ENCODE measurements around the gene IGSF9.

IGSF9 gene

DNA sequence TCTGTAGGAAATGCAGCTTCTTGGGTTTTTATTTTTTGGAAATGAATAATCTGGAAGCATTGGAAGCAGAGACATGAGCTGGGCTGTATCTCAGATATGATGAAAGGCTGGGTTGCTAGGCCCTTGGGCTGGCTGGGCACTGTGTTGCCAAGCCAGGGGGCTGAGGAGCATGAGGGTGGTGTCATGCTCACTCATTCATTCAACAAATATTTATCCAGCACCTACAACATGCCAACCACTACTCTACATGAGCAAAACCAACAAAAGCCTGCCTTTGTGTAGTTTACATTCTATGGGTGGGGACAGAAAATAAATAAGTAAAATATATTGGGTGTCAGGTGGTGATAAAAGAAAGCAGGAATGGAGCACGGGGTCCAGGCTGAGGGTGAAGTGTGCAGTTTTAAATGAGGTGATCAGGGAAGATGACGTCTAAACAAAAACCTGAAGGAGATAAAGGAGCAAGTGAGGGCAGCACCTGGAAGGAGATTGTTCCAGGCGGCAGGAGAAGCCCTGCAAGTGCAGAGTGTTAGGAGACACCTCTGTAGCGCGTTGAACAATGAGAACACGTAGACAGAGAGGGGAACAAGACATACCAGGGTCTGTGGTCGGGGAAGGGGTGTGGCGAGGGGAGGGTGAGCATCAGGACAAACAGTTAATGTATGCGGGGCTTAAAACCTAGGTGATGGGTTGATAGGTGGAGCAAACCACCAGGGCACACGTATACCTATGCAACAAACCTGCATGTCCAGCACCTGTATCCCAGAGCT is 31.0 kb downstream of the IGSF9 start:
- no peaks in the 10 kb centered on the region for H4K20me1 ChIP-seq (ENCODE audit: insufficient read depth, low read length)
- H3F3A ChIP-seq (ENCODE audit: insufficient read depth, low read length) = no peaks in the 10 kb centered on the region; the same call in 1 of the 2 replicates
- peaks cover 2% of the 10 kb centered on the region; the same call in 1 of the 2 replicates for H3K79me2 ChIP-seq (ENCODE audit: low read length)
- no peaks in the 10 kb centered on the region for H3K9me2 ChIP-seq (replicated peaks; ENCODE audit: insufficient read depth, low read length)
- H3K9me3 ChIP-seq (replicated peaks; ENCODE audit: insufficient read depth, low read length) = no peaks in the 10 kb centered on the region
- no peak overlapping the region for H3K4me3 ChIP-seq (ENCODE audit: low read length)
- no peaks in the 10 kb centered on the region for H3K27me3 ChIP-seq (replicated peaks; ENCODE audit: insufficient read depth, low read length)
- DNase-seq = no peak
- no peak overlapping the region for H2AFZ ChIP-seq (ENCODE audit: low read length)
- TF ChIP-seq EZH2phosphoT487 (IDR thresholded peaks at IDR 0.05; ENCODE audit: low read length) = no peak
- TF ChIP-seq EZH2 (optimal IDR thresholded peaks at IDR 0.05; ENCODE audit: low read depth, low read length) = no peak
- TF ChIP-seq CTCF (IDR thresholded peaks at IDR 0.05; ENCODE audit: low read length) = no peak
- peaks cover 26% of the 10 kb centered on the region for H3K4me1 ChIP-seq (ENCODE audit: low read length)
- H3K4me2 ChIP-seq (ENCODE audit: low read depth, low read length) = no peak overlapping the region
- H3K36me3 ChIP-seq (replicated peaks; ENCODE audit: insufficient read depth, low read length) = peaks cover 8% of the 10 kb centered on the region
- no peak overlapping the region for H3K27ac ChIP-seq (ENCODE audit: low read length)
- no peak overlapping the region for H3K9ac ChIP-seq (ENCODE audit: low read length)

DNA sequence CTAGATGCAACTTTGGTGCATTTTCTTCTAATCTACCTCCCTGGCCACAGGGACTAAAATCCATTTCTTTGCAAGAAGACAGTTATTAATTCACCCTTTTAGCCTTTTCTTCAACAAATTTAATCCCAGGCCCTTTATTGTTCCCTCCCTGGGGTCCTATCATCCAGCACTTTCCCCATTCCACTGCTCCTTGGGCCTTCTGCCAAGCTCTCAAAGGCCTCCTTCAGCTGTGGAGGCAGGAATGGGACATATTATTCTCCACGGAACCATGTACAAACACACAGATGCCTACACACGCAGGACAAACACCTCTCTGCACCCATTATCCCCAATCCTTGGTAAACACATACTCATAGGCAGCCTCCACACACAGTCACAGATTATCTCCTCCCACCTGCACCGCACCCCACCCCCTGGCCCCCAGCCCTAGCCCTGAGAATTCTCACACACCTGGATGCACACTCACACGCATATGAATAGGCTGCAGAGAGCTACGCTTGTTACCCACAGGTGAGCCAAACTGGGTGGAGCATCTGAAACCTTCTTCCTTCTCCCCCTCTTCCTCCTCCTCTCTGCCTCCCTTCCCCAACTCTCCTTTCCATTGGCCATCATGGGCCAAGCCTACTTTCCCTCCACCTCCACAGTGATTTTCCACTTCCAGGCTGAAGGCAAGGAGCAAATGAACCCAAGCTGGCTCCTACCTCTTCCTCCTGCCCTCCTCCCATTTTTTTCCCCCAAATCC is 31.8 kb downstream of the IGSF9 start:
- Histone ChIP-seq H3K4me1 (ENCODE audit: low read length) (peaks cover 23% of the 10 kb centered on the region), H3K36me3 (replicated peaks; ENCODE audit: insufficient read depth, low read length) (no peaks in the 10 kb centered on the region; the same call in 1 of the 2 replicates), H3F3A (ENCODE audit: insufficient read depth, low read length) (no peaks in the 10 kb centered on the region; the same call in 1 of the 2 replicates), H3K4me2 (ENCODE audit: low read depth, low read length) (no peak overlapping the region), H3K4me3 (ENCODE audit: low read length) (no peak overlapping the region), H4K20me1 (ENCODE audit: insufficient read depth, low read length) (no peaks in the 10 kb centered on the region), H3K79me2 (ENCODE audit: low read length) (no peaks in the 10 kb centered on the region), H2AFZ (ENCODE audit: low read length) (no peak overlapping the region), H3K9me2 (replicated peaks; ENCODE audit: insufficient read depth, low read length) (no peaks in the 10 kb centered on the region), H3K9me3 (replicated peaks; ENCODE audit: insufficient read depth, low read length) (no peaks in the 10 kb centered on the region), H3K27ac (ENCODE audit: low read length) (no peak overlapping the region), H3K27me3 (replicated peaks; ENCODE audit: insufficient read depth, low read length) (no peaks in the 10 kb centered on the region), H3K9ac (ENCODE audit: low read length) (no peak overlapping the region)
- TF ChIP-seq EZH2phosphoT487 (IDR thresholded peaks at IDR 0.05; ENCODE audit: low read length) (no peak), CTCF (IDR thresholded peaks at IDR 0.05; ENCODE audit: low read length) (no peak), EZH2 (optimal IDR thresholded peaks at IDR 0.05; ENCODE audit: low read depth, low read length) (no peak)
- no peak for DNase-seq

DNA sequence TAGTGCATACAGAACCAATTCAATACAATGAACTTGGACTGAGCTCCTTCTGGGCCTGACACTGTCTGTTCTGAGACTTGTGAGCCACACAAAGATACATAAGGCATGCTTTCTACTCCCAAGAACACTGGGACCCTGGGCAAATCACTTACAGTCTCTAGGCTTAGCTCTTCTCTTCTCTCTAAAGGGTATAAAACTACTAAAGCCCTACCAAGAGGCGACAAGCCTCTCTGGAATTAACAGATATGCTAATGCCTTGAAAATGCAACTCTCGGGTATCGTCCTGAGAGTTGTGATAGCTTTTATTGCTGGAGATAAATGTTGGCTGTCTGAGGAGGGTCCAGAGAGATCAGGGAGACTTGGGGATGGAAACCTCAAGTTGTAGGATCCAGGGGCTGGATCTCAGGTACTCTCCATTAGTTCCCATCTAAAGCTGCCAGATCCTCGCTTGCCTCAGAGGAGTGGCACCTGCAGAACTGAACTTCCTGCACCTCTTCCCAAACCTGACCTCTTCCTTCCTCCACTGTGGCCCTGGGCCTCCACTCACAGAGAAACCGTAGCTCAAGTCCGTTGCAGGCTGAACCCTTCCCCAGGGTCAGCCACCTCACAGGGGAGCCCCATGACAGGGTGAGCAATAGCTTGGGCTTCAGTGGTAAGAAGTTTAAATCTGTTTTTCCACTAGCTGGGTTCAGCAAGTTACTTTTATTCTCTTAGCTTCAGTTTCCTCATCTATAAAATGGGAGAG is 33.9 kb downstream of the IGSF9 start:
- no peak for DNase-seq
- Histone ChIP-seq H3F3A (ENCODE audit: insufficient read depth, low read length) (no peaks in the 10 kb centered on the region; the same call in 1 of the 2 replicates), H3K4me1 (ENCODE audit: low read length) (peaks cover 20% of the 10 kb centered on the region), H3K9me2 (replicated peaks; ENCODE audit: insufficient read depth, low read length) (no peaks in the 10 kb centered on the region), H2AFZ (ENCODE audit: low read length) (peak overlapping the region; percentile 35; the same call in 1 of the 2 replicates), H3K27ac (ENCODE audit: low read length) (peak overlapping the region; percentile 75), H3K4me3 (ENCODE audit: low read length) (no peak overlapping the region), H3K79me2 (ENCODE audit: low read length) (no peaks in the 10 kb centered on the region), H3K36me3 (replicated peaks; ENCODE audit: insufficient read depth, low read length) (no peaks in the 10 kb centered on the region), H4K20me1 (ENCODE audit: insufficient read depth, low read length) (no peaks in the 10 kb centered on the region), H3K9me3 (replicated peaks; ENCODE audit: insufficient read depth, low read length) (no peaks in the 10 kb centered on the region), H3K4me2 (ENCODE audit: low read depth, low read length) (peak overlapping the region; percentile 50; the same call in 1 of the 2 replicates), H3K27me3 (replicated peaks; ENCODE audit: insufficient read depth, low read length) (no peaks in the 10 kb centered on the region), H3K9ac (ENCODE audit: low read length) (peak overlapping the region; percentile 61)
- no peak for TF ChIP-seq EZH2 (optimal IDR thresholded peaks at IDR 0.05; ENCODE audit: low read depth, low read length)
- TF ChIP-seq CTCF (IDR thresholded peaks at IDR 0.05; ENCODE audit: low read length) = no peak
- no peak for TF ChIP-seq EZH2phosphoT487 (IDR thresholded peaks at IDR 0.05; ENCODE audit: low read length)

All from MM.1S (cell line).